ENCODE measurements around the gene GPR42. TPM values are rescaled to one million over a fixed set of nuclear protein-coding genes. Genes with fewer than 3 reads are reported as not detected.
A peak's percentile ranks its signal among the peaks of the same experiment; 100 is the strongest.

Gene GPR42, protein sequence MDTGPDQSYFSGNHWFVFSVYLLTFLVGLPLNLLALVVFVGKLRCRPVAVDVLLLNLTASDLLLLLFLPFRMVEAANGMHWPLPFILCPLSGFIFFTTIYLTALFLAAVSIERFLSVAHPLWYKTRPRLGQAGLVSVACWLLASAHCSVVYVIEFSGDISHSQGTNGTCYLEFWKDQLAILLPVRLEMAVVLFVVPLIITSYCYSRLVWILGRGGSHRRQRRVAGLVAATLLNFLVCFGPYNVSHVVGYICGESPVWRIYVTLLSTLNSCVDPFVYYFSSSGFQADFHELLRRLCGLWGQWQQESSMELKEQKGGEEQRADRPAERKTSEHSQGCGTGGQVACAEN
- total RNA-seq (not detected), polyA plus RNA-seq (not detected)

DNA sequence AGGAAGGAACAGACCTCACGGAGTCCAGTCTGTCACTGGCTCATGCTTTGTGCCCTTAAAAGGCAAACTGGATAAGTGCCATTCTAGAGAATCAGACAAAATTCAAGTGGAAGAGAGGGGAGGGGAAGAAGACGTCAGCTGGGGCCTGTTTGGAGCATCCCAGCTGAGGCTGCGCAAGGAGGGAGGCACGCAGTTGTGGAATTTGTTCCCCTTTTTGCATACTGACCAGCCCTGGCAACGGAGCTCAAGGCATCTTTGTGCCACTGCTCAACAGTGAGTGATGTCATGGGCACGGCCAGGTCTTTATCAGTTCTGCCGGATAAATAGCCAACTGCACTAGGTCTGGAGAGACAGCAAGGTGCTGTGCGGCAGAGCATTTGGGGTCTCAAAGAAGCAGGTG, at the start of gene GPR42:
TSS of gene GPR42 (plus strand) at position 347 of the 400 bp plus-strand sequence. CDS start 292 bp downstream, outside the sequence.
- peaks cover 0 to 1% (median 0%) of the 10 kb centered on the region in 7 donors for H3K9me3 Mint-ChIP-seq
- DNase-seq (no peak), ATAC-seq (ENCODE audit: low read depth in 2 of 2) (no peak)
- no peaks in the 10 kb centered on the region for H3K36me3 Mint-ChIP-seq
- Histone ChIP-seq H3K36me3 (ENCODE audit: control insufficient read depth, insufficient read depth, low read length) (no peaks in the 10 kb centered on the region), H3K27me3 (ENCODE audit: control insufficient read depth, insufficient read depth, low read length) (peaks cover 4% of the 10 kb centered on the region), H3K4me3 (ENCODE audit: low read depth, low read length) (no peak within 1 kb of the TSS), H3K27ac (ENCODE audit: insufficient read depth, low read length, poor library complexity, severe bottlenecking) (no peak within 1 kb of the TSS), H3K4me1 (ENCODE audit: control insufficient read depth, insufficient read depth, low read length, poor library complexity, severe bottlenecking) (no peaks in the 10 kb centered on the region), H3K9me3 (ENCODE audit: control insufficient read depth in 2 of 2, low read length in 2 of 2) (no peaks in the 10 kb centered on the region)
- H3K27ac Mint-ChIP-seq = no peak within 1 kb of the TSS
- H3K4me1 Mint-ChIP-seq = no peaks in the 10 kb centered on the region
- H3K27me3 Mint-ChIP-seq = peaks cover 24% of the 10 kb centered on the region
- no peak within 1 kb of the TSS for H3K4me3 Mint-ChIP-seq

DNA sequence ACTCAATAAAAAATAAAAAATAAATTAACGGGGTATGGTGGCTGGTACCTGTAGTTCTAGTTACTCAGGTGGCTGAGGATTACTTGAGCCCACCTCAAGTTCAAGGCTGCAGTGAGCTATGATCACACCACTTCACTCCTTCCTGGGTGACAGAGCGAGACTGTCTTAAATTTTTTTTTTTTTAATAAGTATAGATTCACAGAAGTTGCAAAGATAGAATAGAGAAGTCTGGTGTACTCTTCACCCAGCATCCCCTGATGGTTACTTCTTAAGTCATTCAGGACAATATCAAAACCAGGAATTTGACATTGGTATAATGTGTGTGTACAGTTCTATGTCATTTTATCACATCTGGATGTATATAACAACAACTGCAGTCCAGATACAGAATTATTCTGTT, 49.6 kb upstream of the GPR42 start:
- ATAC-seq (ENCODE audit: low read depth in 2 of 2) (no peak), DNase-seq (no peak)
- H3K4me3 ChIP-seq (ENCODE audit: low read depth, low read length) = no peak overlapping the region
- no peaks in the 10 kb centered on the region for H3K36me3 Mint-ChIP-seq
- no peaks in the 10 kb centered on the region for H3K4me1 Mint-ChIP-seq
- no peaks in the 10 kb centered on the region for H3K4me1 ChIP-seq (ENCODE audit: control insufficient read depth, insufficient read depth, low read length, poor library complexity, severe bottlenecking)
- H3K4me3 Mint-ChIP-seq = no peak overlapping the region
- H3K27me3 ChIP-seq (ENCODE audit: control insufficient read depth, insufficient read depth, low read length) = peaks cover 4% of the 10 kb centered on the region
- H3K27me3 Mint-ChIP-seq = no peaks in the 10 kb centered on the region
- H3K9me3 Mint-ChIP-seq = peaks cover 0 to 4% (median 0%) of the 10 kb centered on the region in 7 donors
- peaks cover 2 to 3% of the 10 kb centered on the region in 2 experiments for H3K9me3 ChIP-seq (ENCODE audit: control insufficient read depth in 2 of 2, low read length in 2 of 2)
- no peaks in the 10 kb centered on the region for H3K36me3 ChIP-seq (ENCODE audit: control insufficient read depth, insufficient read depth, low read length)
- no peak overlapping the region for H3K27ac ChIP-seq (ENCODE audit: insufficient read depth, low read length, poor library complexity, severe bottlenecking)
- H3K27ac Mint-ChIP-seq = no peak overlapping the region

DNA sequence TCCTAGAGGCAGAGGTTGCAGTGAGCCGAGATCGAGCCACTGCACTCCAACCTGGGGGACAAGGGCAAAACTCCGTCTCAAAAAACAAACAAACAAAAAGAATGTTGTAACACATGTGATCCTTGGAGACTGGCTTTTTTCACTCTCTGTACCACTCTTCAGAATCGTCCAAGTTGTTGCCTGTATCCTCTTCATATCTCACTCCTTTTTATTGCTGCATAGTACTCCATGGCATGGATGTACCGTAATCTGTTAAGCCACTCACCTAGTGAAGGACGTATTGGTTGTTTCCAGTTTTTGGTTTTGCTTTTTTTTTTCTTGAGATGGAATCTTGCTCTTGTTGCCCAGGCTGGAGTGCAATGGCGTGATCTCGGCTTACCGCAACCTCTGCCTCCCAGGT, 48.9 kb upstream of the GPR42 start:
- H3K9me3 ChIP-seq (ENCODE audit: control insufficient read depth in 2 of 2, low read length in 2 of 2) = peaks cover 2 to 3% of the 10 kb centered on the region in 2 experiments
- H3K27ac Mint-ChIP-seq = no peak overlapping the region
- ATAC-seq (ENCODE audit: low read depth in 2 of 2) = no peak
- H3K4me1 ChIP-seq (ENCODE audit: control insufficient read depth, insufficient read depth, low read length, poor library complexity, severe bottlenecking) = no peaks in the 10 kb centered on the region
- no peaks in the 10 kb centered on the region for H3K4me1 Mint-ChIP-seq
- H3K4me3 Mint-ChIP-seq = no peak overlapping the region
- no peak for DNase-seq
- H3K27me3 ChIP-seq (ENCODE audit: control insufficient read depth, insufficient read depth, low read length) = peaks cover 4% of the 10 kb centered on the region
- H3K4me3 ChIP-seq (ENCODE audit: low read depth, low read length) = no peak overlapping the region
- H3K9me3 Mint-ChIP-seq = peaks cover 0 to 4% (median 0%) of the 10 kb centered on the region in 7 donors
- no peaks in the 10 kb centered on the region for H3K36me3 ChIP-seq (ENCODE audit: control insufficient read depth, insufficient read depth, low read length)
- H3K27me3 Mint-ChIP-seq = no peaks in the 10 kb centered on the region
- no peak overlapping the region for H3K27ac ChIP-seq (ENCODE audit: insufficient read depth, low read length, poor library complexity, severe bottlenecking)
- no peaks in the 10 kb centered on the region for H3K36me3 Mint-ChIP-seq

DNA sequence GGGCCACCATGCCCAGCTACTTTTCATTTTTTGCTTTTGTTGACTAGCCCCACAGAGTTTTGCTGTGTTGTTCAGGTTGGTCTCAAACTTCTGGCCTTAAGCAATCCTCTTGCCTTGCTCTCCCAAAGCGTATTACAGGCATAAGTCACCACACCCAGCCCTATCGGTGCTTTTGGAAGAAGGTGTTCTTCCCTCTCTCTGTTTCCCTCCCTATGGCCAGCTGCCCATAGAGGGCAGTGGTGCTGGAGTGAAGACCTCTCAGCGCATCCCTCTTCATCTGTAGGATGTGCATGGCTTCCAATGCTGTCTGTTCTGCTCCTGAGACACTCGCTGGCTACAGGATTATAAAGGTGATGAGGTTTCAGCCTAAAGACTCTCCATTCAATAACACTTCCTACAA, 43.2 kb upstream of the GPR42 start:
- no peaks in the 10 kb centered on the region for H3K4me1 ChIP-seq (ENCODE audit: control insufficient read depth, insufficient read depth, low read length, poor library complexity, severe bottlenecking)
- Mint-ChIP-seq H3K27me3 (peaks cover 15% of the 10 kb centered on the region), H3K4me1 (peaks cover 0 to 2% (median under 1%) of the 10 kb centered on the region in 4 donors), H3K9me3 (no peaks in the 10 kb centered on the region), H3K27ac (no peak overlapping the region), H3K4me3 (no peak overlapping the region), H3K36me3 (no peaks in the 10 kb centered on the region)
- H3K27me3 ChIP-seq (ENCODE audit: control insufficient read depth, insufficient read depth, low read length) = no peaks in the 10 kb centered on the region
- DNase-seq (no peak), ATAC-seq (ENCODE audit: low read depth in 2 of 2) (no peak)
- no peaks in the 10 kb centered on the region for H3K36me3 ChIP-seq (ENCODE audit: control insufficient read depth, insufficient read depth, low read length)
- H3K4me3 ChIP-seq (ENCODE audit: low read depth, low read length) = no peak overlapping the region
- no peaks in the 10 kb centered on the region for H3K9me3 ChIP-seq (ENCODE audit: control insufficient read depth in 2 of 2, low read length in 2 of 2)
- no peak overlapping the region for H3K27ac ChIP-seq (ENCODE audit: insufficient read depth, low read length, poor library complexity, severe bottlenecking)

DNA sequence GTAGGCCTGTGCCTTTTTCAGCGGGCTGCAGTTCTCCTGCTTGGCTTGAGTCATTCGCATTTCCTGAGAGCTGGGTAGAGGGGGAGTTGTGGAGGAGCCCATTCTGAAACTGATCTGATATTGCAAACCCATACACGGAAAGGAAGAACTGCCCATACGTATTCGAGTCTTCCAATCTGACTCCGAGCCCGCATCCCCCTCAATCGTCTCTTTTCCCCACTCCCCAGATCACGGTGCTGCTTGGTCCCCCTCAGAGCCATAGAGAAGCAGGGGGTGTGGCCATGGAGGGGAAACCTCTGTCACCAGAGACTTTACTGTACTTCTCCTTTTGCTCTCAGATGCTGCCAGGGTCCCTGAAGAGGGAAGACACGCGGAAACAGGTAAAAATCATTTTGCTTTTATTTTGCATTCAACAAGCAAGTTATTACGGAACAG, 42.0 kb upstream of the GPR42 start, which contains the start of gene CD22:
TSS of gene CD22 (plus strand) at position 337 of the 435 bp plus-strand sequence. CDS start 2,854 bp downstream, outside the sequence.
- Histone ChIP-seq H3K27me3 (ENCODE audit: control insufficient read depth, insufficient read depth, low read length) (no peaks in the 10 kb centered on the region), H3K36me3 (ENCODE audit: control insufficient read depth, insufficient read depth, low read length) (no peaks in the 10 kb centered on the region), H3K27ac (ENCODE audit: insufficient read depth, low read length, poor library complexity, severe bottlenecking) (no peak within 1 kb of the TSS), H3K4me1 (ENCODE audit: control insufficient read depth, insufficient read depth, low read length, poor library complexity, severe bottlenecking) (no peaks in the 10 kb centered on the region), H3K9me3 (ENCODE audit: control insufficient read depth in 2 of 2, low read length in 2 of 2) (no peaks in the 10 kb centered on the region), H3K4me3 (ENCODE audit: low read depth, low read length) (no peak within 1 kb of the TSS)
- peak in 1 of 2 donors; percentile 33 for ATAC-seq (ENCODE audit: low read depth in 2 of 2)
- no peaks in the 10 kb centered on the region for H3K36me3 Mint-ChIP-seq
- H3K27me3 Mint-ChIP-seq = peaks cover 15% of the 10 kb centered on the region
- no peak within 1 kb of the TSS for H3K4me3 Mint-ChIP-seq
- no peaks in the 10 kb centered on the region for H3K9me3 Mint-ChIP-seq
- H3K4me1 Mint-ChIP-seq = peaks cover 0 to 6% (median under 1%) of the 10 kb centered on the region in 4 donors
- DNase-seq = no peak
- H3K27ac Mint-ChIP-seq = peak within 1 kb of the TSS in 1 of 3 donors; percentile 51

DNA sequence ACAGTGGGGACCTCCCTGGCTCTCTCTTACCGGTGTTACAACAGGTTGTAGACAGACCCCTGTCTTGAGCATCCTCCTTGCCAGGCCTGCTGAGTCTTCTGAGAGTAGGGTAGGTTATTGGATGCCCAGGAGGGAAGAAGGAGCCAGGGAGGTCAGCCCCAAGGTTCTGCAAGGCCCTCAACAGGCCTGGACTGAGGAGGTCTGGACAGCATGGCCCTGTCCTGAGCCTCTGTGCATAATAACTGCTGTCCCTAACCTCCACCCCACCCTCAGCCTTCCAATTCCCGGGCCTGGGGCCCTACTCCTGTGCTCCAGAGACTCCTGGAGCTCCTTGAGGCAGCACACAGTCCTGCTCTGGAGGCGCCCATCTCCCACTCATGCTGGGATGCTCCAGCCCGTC, 41.5 kb upstream of the GPR42 start:
- Mint-ChIP-seq H3K9me3 (no peaks in the 10 kb centered on the region), H3K4me3 (no peak overlapping the region), H3K27ac (no peak overlapping the region), H3K36me3 (no peaks in the 10 kb centered on the region), H3K4me1 (peaks cover 0 to 6% (median under 1%) of the 10 kb centered on the region in 4 donors), H3K27me3 (peaks cover 15% of the 10 kb centered on the region)
- H3K27me3 ChIP-seq (ENCODE audit: control insufficient read depth, insufficient read depth, low read length) = no peaks in the 10 kb centered on the region
- no peaks in the 10 kb centered on the region for H3K36me3 ChIP-seq (ENCODE audit: control insufficient read depth, insufficient read depth, low read length)
- H3K4me1 ChIP-seq (ENCODE audit: control insufficient read depth, insufficient read depth, low read length, poor library complexity, severe bottlenecking) = no peaks in the 10 kb centered on the region
- no peak overlapping the region for H3K27ac ChIP-seq (ENCODE audit: insufficient read depth, low read length, poor library complexity, severe bottlenecking)
- DNase-seq (no peak), ATAC-seq (ENCODE audit: low read depth in 2 of 2) (no peak)
- H3K4me3 ChIP-seq (ENCODE audit: low read depth, low read length) = no peak overlapping the region
- no peaks in the 10 kb centered on the region for H3K9me3 ChIP-seq (ENCODE audit: control insufficient read depth in 2 of 2, low read length in 2 of 2)

DNA sequence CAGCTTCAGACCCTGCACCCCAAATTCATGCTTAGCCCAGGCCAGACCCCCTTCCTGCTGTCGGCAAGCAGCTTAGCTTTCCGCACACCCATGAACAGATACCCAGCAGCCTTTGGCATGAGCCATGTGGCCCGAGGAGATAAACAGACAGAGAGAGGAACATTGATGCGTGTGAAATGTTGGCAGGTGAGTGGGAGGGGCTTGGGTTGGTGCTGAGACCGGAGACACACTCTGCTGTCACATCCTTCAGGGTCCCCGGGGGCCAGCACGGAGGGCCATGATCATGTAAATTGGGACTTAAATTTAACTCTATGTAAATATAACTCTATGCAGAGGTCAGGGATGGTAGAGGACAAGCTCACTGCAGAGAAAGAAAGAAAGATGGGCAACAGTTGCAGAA, 40.4 kb upstream of the GPR42 start:
- Histone ChIP-seq H3K36me3 (ENCODE audit: control insufficient read depth, insufficient read depth, low read length) (no peaks in the 10 kb centered on the region), H3K27me3 (ENCODE audit: control insufficient read depth, insufficient read depth, low read length) (no peaks in the 10 kb centered on the region), H3K4me1 (ENCODE audit: control insufficient read depth, insufficient read depth, low read length, poor library complexity, severe bottlenecking) (no peaks in the 10 kb centered on the region), H3K9me3 (ENCODE audit: control insufficient read depth in 2 of 2, low read length in 2 of 2) (no peaks in the 10 kb centered on the region), H3K27ac (ENCODE audit: insufficient read depth, low read length, poor library complexity, severe bottlenecking) (no peak overlapping the region), H3K4me3 (ENCODE audit: low read depth, low read length) (no peak overlapping the region)
- Mint-ChIP-seq H3K27ac (peak overlapping the region in 1 of 3 donors; percentile 50), H3K9me3 (no peaks in the 10 kb centered on the region), H3K4me3 (no peak overlapping the region), H3K4me1 (peaks cover 0 to 6% (median under 1%) of the 10 kb centered on the region in 4 donors), H3K27me3 (peaks cover 15% of the 10 kb centered on the region), H3K36me3 (no peaks in the 10 kb centered on the region)
- peak; percentile 21 to 56 for ATAC-seq (ENCODE audit: low read depth in 2 of 2)
- DNase-seq = no peak
